H1 (cell line): Measurements from ENCODE around the gene DEDD2. TPM values are rescaled to one million over a fixed set of nuclear protein-coding genes. Genes with fewer than 3 reads are reported as not detected.

Source experiments
- ATF3 ChIP-seq: IDR thresholded peaks from 2 replicates; pipeline ENCODE4 v1.6.1; 2011; ENCODE audit warnings: low read depth, mild to moderate bottlenecking, low read length; ENCODE audit not compliant: insufficient read depth
- CBX8 ChIP-seq: fragments of 300-800, 300-1000 bp; sonication (generic); IDR thresholded peaks from 2 replicates; pipeline ENCODE4 v1.7.1; 2016; ENCODE audit warnings: low read depth, low read length, borderline replicate concordance
- CTBP2 ChIP-seq: IDR thresholded peaks from 2 replicates; pipeline ENCODE4 v1.7.0; 2011; ENCODE audit warnings: borderline replicate concordance, mild to moderate bottlenecking, moderate library complexity, mixed read lengths, low read length; ENCODE audit not compliant: insufficient read depth, insufficient read length
- EGR1 ChIP-seq: IDR thresholded peaks from 2 replicates; pipeline ENCODE4 v1.6.1; 2011; ENCODE audit warnings: low read depth, low read length, borderline replicate concordance
- GABPA ChIP-seq: IDR thresholded peaks from 2 replicates; pipeline ENCODE4 v1.6.1; 2011; ENCODE audit warnings: mild to moderate bottlenecking, low read length, moderate library complexity, borderline replicate concordance; ENCODE audit not compliant: insufficient read depth
- KDM4A ChIP-seq: IDR thresholded peaks from one replicate; pipeline ENCODE4 v1.7.1; 2012; ENCODE audit warnings: low read depth, mild to moderate bottlenecking, moderate library complexity, low read length, inconsistent platforms; ENCODE audit not compliant: severe bottlenecking
- POLR2AphosphoS5 ChIP-seq: IDR thresholded peaks from 2 replicates; pipeline ENCODE4 v1.6.1; 2011; ENCODE audit warnings: low read depth, low read length
- RAD21 ChIP-seq, 2 experiments: IDR thresholded peaks in 1 of 2; conservative IDR thresholded peaks in 1 of 2; 2 replicates each; pipeline ENCODE4 v1.6.1; 2011; ENCODE audit warnings: low read depth in 2 of 2, low read length in 2 of 2, improper control_type of control experiment in 1 of 2, inconsistent platforms in 1 of 2, mild to moderate bottlenecking in 1 of 2, moderate library complexity in 1 of 2
- RBBP5 ChIP-seq: IDR thresholded peaks from 2 replicates; pipeline ENCODE4 v1.7.1; 2012; ENCODE audit warnings: low read depth, mild to moderate bottlenecking, inconsistent platforms, low read length, moderate library complexity, borderline replicate concordance
- RNF2 ChIP-seq: fragments of 200-900, 300-1000 bp; sonication (generic); IDR thresholded peaks from 2 replicates; pipeline ENCODE4 v1.7.1; 2016; ENCODE audit warnings: borderline replicate concordance, low read depth, mild to moderate bottlenecking, antibody characterized with exemption, low read length; ENCODE audit not compliant: poor library complexity, severe bottlenecking; ENCODE audit errors: missing control alignments
- SIRT6 ChIP-seq: IDR thresholded peaks from one replicate; pipeline ENCODE4 v1.7.1; 2012; ENCODE audit warnings: low read length, inconsistent platforms
- SP4 ChIP-seq: IDR thresholded peaks from 2 replicates; pipeline ENCODE4 v1.6.1; 2012; ENCODE audit warnings: low read length, inconsistent platforms
- polyA plus RNA-seq, 7 experiments: library from polyadenylated mRNA; depleted of rRNA in 3 of 7; stranded (reverse) in 5 of 7; unstranded in 2 of 7; fragments of >200 nt in 5 of 7; fragments of 200-250 nt in 2 of 7; gene quantifications; 1 replicate in 5 of 7; 2 replicates in 1 of 7; 4 replicates in 1 of 7; pipeline versions ENCODE4 v1.2.1 to v1.2.3, GENCODE V29; 2011 to 2013; ENCODE audit warnings: missing spikeins in 2 of 7, mixed read lengths in 2 of 7
- total RNA-seq: library from RNA; stranded (reverse); fragmentation: NEBNext Ultra II Directional; extraction: Animal tissue kit (Norgen Biotek cat#: 25700); gene quantifications from 2 replicates; pipeline ENCODE4 v1.2.1, GENCODE V29; 2021

DEDD2 gene
- total and polyA plus RNA-seq, 2 of the 8 experiments (the other 6 are each of a cell fraction or from before 2014, with no cell fraction given) = 37.8 to 65.0 TPM

- TF ChIP-seq RAD21 (IDR thresholded peaks at IDR 0.05 in 1 of 2, conservative IDR thresholded peaks at IDR 0.05 in 1 of 2; ENCODE audit: low read depth in 2 of 2, low read length in 2 of 2) (peak; percentile 61 to 66; a peak in 3 of 4 replicates), KDM4A (no peak), RBBP5 (no peak), POLR2AphosphoS5 (no peak), SIRT6 (no peak), GABPA (no peak), SP4 (no peak), ATF3 (no peak), CTBP2 (peak; percentile 87), EGR1 (no peak), CBX8 (no peak), RNF2 (no peak)
These were observed 38.4 kb downstream of the DEDD2 start (continued) for GRCh38 chr19:42178791-42179674.
